Dermis microvascular lymphatic vessel endothelial cell (primary cell): Measurements from ENCODE around the gene IL1RL2. TPM values are rescaled to one million over a fixed set of nuclear protein-coding genes. Genes with fewer than 3 reads are reported as not detected.

Experiments
- DNase-seq, 2 donors: peaks; one replicate each; pipeline versions ENCODE4 v3.0.0 to v3.0.0-alpha.2; 2010; ENCODE audit warnings: low read depth in 2 of 2
- total RNA-seq: library from RNA; depleted of rRNA; stranded (reverse); fragments of >200 nt; gene quantifications from 2 replicates; pipeline ENCODE4 v1.2.1, GENCODE V29; 2014

The IL1RL2 gene
- total RNA-seq, 1 donor from 2014 or later = 0.13 TPM

DNA sequence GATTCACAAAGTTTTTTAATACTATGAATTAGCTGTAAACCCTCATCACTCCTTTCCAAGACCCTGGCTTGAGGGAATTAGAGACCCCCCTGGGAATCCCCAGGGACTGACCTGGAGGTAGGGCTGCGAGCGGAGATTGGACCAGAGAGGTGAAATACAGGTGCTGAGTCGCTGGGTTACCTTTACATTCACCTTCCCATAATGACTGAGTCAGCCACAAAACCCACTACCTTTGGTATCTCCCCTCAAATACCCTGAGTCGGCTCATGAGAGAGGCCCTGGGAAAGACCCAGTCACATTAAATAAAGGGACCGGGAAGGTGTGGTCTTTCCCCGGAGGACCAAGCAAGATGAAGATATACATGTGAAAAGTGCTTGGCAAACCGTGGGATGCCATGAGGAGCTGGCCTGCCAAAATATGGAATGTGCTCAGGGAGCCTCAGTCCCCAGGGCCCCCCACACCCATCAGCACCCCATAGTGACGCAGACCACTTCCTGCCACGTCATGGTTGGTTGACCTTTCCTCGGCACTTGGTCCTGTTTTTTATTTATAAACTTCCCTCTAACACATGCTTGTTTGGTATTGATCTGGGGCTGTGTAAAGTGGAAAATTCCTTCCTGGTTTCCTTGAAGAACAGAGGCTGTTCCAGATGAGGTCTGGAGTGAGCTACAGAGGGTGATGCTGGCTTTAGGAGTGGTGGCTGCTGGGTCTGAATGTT lies 51.4 kb downstream of the IL1RL2 start:
- no peak for DNase-seq

DNA sequence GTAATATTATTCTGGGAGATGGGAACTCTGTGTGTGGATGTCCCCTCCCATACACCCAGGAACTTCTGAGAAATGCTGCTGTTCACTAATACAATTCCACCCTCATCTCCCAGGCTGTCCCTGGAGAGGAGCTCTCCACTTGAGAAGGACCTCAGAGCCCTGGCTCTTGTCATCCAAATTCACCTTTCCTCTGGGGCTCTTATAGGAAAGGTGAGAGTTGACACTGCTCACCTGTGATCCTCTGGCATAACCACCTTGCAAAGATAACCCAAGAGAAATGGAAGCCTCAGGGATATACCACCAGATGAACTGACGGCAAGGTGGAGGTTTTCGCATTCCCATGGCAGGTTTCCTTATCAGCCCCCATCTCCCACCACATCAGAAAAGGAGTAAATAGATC lies 52.0 kb downstream of the IL1RL2 start:
- DNase-seq = no peak

DNA sequence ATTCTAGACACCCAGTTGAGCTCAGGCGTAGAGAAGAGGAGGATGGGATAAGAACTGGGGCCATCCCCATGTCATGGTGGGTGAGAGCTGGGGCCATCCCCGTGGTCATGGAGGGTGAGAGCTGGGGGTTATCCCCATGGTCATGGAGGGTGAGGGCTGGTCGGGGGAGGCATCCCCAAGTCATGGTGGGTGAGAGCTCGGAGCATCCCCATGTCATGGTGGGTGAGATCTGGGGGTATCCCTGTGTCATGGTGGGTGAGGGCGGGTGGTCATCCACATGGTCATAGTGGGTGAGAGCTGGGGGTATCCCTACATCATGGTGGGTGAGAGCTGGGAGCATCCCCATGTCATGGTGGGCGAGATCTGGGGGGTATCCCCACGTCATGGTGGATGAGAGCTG lies 52.5 kb downstream of the IL1RL2 start:
- no peak for DNase-seq

DNA sequence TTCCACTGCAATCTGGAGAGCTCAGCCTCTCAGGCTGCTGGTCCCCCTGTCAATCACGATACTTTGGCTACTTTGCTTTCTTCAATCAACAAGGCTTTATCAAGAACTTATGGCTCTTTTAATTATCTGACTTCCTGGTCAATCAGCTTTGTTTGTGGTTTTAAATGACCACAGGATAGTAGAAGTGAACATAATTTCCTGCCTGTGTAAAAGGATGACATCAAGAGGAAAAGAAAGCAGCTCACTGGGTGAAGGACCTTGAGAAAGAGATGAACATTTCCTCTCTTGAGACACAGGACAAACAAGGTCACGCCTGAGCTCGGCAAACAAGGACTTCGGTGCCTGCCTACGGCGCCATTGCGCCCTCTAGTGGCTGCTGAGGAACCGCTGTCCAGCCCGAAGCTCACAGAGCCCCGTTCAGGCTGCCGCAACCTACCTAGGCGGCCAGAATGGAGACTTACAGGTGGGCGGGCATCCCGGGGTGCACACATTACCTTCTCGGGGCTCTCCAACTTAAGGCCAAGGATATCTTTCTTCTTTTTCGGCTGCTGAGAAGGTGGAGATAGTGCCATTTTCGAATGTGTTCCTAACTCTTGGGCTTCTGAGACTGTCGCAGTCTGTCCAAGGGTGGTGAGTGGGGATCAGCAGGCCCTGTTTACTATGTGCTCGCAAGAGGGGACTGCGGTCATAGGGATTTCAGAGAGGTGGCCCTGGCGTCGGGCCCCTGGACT lies 54.0 kb downstream of the IL1RL2 start:
- peak; percentile 79 to 90 for DNase-seq

DNA sequence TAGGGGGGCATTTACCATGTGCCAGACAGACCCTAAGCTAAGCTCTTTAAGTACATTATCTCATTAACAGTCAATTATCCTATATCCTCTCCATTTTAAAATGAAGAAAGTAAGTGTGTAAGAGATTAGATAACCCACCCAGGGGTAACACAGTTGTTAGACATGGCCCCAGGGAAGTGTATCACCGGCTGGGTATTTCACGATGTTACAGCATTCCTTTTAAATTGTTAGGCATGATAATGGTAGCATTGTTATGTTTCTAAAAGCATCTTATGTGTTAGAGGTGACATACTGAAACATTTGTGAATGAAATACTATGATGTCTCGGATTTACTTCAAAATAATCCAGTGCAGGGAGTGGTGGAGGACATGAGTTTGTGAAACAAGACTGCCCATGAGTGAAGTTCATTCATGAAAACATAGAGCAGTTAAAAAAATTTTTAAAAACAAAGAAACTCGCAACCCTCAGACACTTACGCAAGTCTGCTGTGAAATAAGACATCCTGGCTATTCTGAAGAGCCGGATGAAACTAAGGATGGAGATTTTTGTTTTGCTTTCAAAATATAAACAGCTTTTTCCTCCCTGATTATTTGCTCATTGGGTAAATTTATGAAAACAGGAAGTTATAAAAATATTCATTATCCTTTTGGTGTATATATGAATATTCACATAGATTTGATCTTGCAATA lies 54.9 kb downstream of the IL1RL2 start:
- DNase-seq = no peak

DNA sequence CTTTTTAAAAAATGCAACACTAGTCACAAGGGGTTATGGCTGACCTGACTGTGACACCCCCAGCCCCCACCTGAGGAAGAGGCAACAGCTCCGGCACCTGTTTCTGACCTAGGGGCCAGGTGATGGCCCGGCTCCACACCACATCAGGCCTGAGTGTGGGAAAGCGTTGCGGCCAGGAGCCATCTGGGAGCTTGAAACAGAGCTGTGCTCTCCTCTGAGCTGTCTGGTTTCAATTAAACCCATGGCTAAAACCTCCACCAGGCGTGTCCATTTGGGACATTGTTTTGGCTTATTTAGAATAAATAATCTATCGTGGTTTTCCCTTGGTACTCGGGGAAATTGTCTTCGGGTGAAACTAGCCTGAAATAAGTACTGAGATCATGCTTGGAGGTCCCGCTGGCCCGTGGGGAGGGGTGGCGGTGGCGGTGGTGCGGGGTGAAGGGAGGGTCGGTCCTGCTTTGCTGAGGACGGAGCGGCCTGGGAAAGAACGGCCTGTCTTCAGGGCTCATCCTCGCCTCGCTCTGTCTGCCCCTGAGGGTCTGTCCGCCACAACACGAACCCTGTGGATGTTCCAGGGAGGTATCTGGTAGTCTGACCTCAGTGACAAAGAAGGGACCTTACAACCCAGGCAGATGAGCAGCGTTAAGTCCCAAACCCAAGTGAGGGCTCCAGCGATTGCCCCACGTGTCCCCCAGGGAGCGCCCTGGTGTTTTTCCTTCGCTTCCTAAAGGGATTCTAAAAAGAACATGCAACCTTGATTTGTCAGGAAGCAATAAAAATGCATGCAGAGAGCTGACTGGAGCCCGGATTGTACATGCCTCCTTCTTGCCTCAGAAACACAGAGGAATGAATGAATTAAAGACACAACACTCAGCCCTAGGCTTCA lies 58.7 kb downstream of the IL1RL2 start:
- no peak for DNase-seq

DNA sequence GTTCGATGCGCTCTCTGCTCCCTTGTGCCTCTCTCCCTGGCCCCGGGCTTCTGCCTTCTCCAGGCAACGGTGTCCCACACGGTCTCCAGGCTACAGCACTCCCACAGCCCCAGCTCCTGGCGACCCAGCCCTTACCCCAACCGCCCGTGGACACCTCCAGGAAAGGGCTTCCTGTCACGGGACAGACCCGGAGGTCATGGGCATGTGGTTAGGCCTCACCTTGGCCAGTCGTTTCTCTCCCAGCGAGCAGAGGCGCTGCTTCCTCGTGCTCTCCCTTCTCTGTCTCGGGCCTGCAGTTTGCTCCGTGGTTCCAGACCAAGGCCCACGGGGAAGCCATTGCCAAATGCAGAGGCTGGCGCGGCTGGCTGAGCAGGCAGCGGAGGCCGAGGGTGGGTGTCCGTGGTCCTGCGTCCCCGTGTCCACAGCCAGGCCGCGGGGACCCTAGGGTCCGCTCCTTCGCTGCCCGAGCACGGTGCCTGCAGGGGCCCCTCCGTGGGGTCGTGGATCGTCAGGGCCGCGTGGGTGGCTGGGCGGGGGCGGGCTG lies 63.5 kb downstream of the IL1RL2 start:
- DNase-seq = no peak

DNA sequence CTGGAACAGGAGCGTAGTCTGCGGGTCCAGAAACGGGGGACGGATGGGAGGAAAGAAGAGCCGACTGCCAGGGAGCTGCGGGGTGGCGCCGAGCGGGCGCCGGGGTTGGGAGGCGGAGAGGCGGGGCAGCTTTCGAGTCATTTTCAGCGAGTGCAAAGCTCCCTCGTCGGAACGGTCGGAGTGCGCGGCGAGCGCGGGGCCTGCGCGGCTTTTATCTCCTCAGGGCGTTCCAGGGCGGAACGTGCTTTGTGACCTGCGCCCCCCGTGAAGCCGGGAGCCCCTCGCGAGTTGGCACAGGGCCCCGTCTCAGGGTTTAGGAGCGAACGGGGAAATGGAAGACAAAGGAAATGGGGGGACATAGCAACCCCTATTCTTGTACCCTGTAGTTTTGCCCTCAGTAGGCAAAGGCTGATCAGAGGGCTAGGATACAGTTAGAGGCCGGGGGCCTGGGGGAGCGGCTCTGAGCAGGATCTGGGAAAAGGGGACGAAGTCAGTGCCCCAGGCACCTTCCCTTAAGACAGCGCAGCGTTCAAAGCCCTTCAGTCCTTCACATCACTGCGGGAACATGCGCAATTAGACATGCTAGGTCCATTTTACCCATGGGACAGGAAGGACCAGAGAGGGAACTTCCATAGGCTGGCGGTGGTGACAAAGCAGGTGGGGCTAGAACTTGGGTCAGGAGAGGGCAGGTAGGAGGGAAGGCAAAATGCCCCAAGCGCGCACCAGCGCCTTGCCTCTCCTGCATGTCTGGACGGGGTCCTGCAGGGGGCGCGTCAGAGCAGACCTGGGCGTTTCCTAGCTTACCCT lies 64.4 kb downstream of the IL1RL2 start:
- peak in 1 of 2 donors; percentile 58 for DNase-seq

DNA sequence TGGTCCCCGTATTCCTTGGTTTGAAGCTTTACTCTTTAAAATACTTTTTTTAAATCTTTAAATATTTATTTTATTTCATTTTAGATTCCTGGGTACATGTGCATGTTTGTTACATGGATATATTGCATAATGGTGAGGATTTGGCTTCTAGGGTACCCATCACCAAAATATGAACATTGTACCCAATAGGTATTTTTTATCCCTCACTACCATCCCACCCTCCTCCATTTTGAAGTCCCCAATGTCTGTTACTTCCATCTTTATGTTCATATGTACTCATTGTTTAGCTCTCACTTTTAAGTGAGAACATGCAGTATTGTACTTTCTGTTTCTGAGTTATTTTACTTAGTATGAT lies 65.0 kb downstream of the IL1RL2 start:
- DNase-seq = no peak

DNA sequence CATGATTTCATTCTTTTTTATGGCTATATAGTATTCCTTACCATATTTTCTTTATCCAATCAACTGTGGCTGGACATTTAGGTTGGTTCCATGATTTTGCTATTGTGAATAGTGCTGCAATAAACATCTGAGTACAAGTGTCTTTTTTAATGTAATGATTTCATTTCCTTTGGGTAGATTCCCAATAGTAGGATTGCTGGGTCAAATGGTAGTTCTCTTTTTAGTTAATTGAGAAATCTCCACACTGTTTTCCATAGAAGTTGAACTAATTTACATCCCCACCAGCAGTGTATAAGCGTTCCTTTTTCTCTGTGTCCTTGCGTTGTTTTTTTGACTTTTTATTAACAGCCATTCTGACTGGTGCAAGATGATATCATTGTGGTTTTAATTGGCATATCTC lies 65.4 kb downstream of the IL1RL2 start:
- DNase-seq = no peak

DNA sequence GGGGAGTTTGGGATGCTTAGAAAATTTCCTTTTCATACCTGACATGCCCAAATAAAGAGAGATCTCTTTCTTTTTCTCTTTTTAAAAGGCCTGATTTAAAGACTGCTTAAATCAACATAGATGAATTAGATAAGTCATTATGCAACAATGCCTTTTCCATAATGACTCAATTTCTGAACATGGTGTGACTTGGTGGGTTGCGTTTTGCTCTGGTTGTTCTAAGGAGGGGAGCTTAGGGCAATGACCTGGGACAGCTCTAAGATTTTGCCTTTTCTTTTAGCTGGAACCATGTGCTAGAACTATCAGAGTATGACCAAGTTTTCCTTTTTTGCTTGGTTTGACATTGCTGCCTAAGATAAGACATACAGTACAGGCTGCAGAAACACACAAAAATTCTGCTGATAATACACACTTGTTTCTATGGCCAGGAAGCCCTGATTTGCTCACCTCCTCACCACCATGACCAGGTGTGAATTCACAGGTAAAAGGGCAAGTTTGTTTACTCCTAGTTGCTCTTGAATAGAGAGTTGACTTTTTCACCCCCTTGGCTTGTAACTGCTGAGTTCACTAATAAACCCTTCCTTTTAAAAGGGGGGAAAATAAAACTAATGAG lies 66.4 kb downstream of the IL1RL2 start:
- no peak for DNase-seq

DNA sequence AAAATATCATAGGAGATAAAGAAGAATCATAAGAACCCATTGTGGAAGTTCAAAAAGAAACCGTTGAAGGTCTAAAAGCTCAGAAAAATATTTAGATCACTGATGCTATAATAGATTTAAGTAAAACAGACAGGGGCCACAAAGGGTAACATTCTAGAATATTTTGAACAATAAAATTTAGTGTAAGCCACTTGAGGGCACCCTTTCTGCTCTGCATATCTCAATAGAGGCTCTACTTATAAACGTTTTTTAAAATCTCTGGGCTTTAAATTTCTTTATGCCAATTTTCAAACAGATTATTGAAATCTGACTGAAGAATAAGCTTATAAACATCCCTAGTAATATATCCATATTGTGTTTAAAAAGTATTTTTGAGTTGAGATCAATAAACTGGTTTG lies 66.9 kb downstream of the IL1RL2 start:
- no peak for DNase-seq

DNA sequence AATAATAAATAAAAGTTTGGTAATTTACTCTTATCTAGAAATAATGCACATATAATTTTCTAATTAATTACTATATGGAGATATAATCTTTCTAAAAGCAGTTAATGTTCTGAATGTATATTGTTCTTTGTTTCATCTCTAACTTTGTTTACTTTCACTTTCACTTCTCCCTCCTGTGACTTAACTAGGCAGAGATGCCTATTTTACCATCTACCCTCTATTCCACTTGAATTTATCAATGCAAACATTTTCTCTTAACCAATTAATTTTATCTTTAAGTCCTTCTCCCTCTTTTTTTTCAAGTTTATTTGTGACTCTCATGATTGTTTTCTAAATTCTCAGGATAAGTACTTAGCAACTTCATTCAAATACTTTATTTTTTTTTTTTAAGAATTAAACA lies 69.5 kb downstream of the IL1RL2 start:
- peak in 1 of 2 donors; percentile 17 for DNase-seq

DNA sequence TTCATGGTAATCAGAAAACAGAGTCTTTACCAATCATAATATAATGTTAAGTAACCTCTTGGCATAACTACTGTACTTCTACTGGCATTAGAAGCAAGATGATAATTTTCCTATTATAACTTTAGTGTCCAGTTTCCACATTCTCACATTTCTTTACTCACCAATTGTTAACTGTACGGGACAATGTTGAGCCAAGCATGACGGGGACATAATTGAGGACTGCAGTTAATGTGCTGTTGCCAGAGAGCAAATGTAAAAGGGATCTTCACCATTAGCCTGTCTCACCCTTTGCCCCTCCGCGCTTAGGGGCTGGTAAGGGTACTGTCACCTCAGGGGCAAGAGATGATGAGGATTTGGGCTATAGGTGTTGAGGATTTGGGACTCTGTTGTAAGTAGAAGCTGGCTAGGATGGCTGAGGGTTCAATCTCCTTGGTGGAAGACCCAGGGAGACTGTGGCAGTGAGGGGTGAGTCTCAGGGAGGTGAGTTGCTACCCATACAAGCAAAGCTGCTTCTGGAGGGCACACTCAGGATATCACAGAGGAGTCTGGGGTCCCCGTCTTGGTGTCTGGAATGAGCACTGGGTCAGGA lies 70.1 kb downstream of the IL1RL2 start:
- no peak for DNase-seq

DNA sequence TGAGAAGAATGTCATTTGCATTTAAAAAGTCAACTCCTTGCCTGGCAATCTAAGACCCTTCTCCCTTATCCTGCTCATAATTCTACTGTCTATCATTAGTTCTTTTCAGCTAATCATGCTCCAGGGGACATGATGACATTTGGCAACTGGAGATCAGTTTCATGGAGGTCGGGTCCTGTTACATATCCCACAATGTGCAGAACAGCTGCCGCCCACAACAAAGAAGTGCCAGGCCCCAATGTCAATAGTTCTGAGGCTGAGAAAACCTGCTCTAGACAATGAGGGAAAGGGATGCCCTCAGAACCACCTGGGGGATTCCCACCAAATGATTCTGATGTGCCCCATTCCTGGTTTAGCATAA lies 71.2 kb downstream of the IL1RL2 start:
- DNase-seq = no peak

DNA sequence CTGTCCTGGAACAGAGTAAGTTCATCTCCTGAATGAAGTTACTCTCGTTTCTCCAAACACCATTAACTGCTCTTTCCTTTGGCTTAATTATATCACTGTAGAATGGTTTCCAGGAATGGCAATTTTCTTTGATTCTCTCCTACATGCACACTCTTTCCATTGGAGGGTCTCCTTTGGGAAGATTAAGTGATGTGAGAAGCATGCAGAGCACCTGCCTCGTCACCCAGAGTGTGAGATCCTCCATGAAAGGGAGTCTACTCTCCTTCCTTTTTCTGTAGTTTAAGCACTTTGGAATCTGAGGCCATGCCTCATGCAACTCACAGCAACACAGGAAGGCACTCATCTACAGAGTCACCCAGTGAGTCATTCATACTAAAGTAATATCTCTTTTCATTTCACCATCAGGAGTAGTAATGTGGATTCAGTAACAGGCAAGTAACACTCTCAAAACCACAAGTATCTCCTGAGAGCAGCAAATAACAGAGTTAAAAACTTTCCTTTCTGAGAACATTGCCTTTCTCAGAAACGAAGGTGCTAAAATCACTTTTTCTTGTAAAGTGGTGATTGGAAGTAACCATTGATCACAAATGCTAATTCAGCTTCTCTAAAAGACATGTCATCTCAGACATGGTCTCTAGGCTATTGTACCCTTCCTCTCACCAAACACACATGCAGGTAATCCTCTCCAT lies 71.7 kb downstream of the IL1RL2 start:
- DNase-seq = peak in 1 of 2 donors; percentile 70

DNA sequence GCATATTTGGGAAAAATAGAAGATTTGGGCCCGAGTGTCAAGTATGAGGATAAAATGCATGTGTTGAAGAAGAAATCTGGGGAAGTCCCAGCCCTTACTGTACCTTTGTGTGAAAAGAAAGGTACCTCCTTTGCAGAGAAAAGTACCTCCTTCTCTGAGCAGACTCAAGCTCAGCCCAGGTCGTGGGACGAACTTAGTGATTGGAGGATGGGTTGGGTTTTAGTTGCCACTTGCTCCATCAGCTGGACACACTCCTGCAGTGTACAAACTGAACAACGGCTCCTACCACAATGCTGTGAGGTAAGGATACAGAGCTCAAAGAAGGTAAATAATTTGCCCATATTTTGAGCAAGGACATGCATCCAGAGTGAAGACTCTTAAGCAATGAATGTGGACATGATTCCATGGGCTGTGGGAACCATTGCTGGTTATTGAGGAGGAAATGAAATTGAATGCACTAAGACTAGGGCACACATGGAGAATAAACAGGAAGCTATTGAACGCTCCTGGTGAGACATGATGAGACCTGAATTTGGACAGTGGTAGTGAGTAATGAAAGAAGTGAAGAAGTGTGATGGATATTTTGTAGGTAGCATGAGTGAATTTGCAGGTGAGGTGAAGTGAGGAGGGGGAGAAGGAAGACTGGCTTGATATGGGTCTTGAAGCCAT lies 74.8 kb downstream of the IL1RL2 start:
- no peak for DNase-seq

DNA sequence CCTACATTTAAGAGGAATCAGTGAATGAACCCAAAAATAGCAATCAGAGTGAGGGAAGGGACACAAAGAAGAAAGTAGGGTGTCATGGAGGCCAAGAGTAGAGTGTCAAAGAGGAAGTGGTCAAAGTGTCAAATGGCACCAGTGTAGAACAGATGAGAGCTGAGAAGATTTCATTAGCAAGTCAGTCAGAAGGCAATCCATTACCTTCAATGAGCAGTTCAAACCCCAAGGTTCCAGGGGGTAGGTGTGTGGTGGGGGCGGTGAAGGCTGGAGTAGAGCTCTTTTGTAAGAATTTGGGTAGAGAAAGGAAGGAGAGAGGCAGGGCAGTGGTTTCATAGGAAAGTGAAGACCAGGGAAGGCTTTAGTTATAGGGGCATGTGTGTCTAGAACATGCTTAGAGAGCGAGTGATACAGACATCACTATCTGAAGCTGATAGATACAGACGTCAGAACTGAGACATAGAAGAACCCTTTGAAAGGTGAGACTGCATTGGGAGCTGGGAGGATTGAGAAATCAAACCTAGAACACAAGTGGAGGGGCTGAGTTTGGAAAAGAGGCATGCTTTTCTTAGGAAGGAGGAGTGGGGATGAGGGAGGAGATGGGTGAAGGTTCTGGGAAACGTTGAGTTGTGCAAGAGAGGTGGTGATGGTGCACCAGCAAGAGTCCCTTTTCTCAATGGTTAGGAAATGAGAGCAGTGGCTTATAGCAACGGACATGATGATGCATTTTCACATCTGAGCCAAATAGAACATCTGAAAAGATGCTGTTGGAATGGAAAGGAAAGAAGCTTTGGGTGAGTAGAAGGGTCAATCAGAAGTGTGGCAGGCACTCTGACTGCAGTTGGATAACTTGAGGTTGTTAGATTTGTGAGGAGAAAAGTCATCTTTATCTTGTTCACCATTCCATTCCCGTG lies 75.7 kb downstream of the IL1RL2 start:
- DNase-seq = no peak
